Stimulated activated CD4-positive, alpha-beta T cell treated with anti-CD3 and anti-CD28 coated beads, Interleukin-4, amount 100 ng/mL, for 4 hours (primary cell): ENCODE measurements around the gene CASKIN2.
"Not testable (repeated sequence)": the region's sequence is repeated elsewhere in the genome, so short reads cannot be mapped to it uniquely, and the experiment has no call there.

Source experiments
- DNase-seq, 2 experiments: peaks; one replicate each; pipeline ENCODE4 v3.0.0-alpha.2; 2020

Gene CASKIN2

DNA sequence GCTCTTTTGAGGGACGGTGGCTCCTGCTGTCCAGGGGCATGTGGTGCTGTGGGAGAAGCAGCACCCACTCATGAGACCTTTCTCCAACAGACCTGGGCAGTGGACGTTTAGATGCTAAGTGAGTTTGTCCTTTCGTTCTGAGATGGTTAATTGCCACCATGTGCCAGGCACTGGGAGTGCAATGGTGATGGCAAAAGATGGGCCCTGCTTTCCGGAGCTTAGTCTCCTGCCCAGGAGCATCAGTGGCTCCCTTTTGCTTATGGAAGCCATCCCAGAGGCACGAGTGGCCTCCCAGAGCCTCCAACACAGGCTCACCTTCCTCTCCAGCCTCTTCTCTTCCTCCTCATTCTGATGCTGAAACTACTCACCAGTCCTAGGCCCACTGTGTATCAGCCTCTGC, 28.4 kb downstream of the CASKIN2 start:
- no peak for DNase-seq

DNA sequence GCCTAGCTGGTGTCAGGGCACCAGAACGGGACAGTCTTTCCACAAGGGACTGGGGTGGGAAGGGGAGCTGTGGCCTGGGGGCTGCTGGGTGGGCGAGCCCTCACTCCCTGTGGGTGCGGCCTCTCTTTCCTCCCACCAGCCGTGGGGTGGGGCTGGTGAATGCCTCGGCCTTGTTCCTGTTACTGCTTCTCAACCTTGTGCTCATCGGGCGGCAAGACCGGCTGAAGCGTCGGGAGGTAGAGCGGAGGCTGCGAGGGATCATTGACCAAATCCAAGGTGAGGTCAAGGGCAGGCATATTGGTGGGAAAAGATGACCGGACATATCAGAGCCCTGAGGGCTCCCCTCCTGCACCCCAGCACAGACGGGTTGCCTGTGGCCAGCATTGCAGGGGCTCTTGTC, 29.2 kb downstream of the CASKIN2 start:
- DNase-seq = no peak

DNA sequence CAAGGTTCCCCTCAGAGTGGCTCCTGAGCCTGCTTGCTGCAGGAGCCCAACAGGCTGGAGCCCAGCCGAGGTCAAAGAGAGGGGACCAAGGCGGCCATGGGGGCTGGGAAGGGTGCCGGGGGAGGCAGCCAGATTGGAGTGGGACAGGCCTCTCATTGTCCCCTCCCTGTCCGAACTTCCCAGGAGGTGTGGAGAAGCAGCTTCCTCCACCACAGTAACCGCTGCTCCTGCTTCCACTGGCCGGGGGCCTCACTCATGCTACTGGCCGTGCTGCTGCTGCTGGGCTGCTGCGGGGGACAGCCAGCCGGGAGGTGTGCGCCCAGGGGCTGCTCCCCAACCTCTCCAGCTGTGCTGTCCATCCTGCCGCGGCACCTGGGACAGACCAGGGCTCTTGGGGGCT, 29.6 kb downstream of the CASKIN2 start:
- no peak for DNase-seq

DNA sequence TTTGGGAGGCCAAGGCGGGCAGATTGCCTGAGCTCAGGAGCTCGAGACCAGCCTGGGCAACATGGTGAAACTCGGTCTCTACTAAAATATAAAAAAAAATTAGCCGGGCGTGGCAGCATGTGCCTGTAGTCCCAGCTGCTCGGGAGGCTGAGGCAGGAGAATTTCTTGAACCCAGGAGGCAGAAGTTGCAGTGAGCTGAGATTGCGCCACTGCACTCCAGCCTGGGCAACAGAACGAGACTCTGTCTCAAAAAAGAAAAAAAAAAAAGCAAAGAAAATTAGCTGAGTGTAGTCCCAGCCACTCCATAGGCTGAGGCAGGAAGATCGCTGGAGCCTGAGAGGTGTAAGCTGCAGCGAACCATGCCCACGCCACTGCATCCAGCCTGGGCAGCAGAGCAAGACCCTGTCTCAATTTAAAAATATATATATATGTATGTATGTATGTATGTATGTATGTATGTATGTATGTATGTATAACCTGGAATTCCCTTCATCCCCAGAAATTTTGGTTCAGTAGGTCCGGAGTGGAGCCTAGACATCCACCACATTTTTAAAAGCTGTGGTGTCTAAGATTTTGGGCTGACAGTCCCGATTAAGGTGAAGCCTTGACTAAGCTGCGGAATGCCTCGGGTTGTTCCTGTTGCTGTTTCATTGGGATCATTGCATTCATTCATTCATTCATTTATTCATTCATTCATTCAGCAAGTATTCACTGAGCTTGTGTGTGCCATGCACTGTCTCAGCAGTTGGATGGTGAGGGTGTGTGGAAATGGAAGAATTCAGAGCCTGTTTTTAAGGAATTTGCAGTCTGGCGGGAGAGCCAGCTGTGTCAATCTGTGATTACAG, 33.0 kb downstream of the CASKIN2 start:
- no peak for DNase-seq

DNA sequence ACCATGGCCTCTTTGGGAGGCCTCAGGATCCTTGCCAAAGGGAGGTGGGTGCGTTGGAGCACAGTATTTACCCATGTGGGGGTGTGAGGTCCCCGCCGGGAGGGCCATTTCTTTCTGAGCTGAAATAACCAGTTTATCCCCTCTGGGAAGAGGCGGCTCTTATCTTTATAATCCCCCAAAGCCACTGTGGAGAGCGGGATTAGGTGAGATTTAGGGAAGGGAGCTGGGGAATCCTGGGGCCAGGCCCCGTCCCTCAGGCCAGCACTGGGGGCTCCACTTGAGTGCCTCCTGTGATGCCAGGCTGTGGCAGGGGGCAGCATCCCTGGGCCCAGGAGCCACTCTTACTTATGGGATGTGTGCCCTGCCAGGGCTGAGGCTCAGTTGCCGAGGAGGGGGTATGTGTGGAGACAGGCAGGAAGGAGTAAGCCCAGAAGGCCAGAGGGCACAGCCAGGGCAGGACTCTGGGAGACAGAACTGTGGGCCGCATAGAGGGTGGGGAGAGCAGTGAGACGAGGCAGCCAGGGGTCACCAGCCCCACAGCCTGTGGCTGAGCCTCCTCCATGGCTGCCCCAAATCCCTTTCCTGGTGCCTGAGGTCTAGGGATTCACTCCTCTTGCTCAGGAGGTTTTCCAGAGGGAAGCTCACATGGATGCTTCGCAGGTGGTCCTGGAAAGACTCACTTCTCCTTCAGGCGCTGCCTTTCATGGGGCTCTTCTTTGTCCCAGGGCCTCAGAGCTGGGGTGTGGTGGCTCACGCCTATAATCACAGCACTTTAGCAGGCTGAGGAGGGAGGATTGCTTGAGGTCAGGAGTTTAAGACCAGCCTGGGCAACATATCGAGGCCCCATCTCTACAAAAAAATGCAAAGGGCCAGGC, 33.9 kb downstream of the CASKIN2 start:
- DNase-seq = no peak

DNA sequence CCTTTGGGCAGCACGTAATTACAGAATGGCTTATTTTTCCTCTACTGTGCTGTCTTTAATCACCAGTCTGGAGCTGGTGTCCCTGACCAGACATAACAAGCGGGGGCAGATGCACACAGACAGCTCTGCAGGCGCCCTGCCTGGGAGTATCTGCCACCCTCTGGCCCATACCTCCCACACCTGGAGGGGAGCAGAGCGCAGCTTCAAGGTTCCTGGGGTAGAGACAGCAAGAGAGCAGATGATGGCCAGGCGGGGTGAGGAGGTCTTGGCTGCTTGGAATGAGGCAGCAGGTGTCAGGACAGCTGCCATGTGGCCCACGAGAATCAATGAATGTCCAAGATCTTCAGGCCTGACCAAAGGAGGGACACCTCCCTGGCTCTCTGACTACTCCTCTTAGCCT, 35.1 kb downstream of the CASKIN2 start:
- no peak for DNase-seq

- no peak for DNase-seq
These were observed 36.8 kb downstream of the CASKIN2 start for GRCh38 chr17:75478508-75478907.

- DNase-seq = not testable (repeated sequence)
These were observed 37.9 kb downstream of the CASKIN2 start for GRCh38 chr17:75477490-75477862.

- no peak for DNase-seq
These were observed 38.4 kb downstream of the CASKIN2 start for GRCh38 chr17:75476752-75477489.

GRCh38 chr17:75476271-75476671, 39.1 kb downstream of the CASKIN2 start:
- no peak for DNase-seq

DNA sequence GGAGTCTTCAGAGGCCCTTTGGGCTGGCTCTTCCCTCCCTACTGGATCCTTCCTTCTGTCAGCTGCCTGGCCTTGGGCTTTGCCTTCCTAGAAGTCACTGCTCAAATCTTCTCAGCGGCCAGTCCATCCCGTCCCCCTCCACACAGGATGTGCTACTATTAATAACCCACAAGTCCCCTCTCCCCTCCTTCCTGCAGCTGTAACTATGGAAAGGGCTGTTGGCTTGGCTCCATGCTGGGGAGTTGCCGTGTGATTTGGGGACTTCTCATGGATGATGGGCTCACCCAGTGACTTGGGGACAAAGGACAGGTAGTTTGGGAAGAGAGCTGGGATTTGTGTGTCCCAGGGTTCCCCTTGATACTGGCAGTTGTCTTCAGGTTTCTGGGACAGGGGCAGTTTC, 39.5 kb downstream of the CASKIN2 start:
- DNase-seq = no peak

DNA sequence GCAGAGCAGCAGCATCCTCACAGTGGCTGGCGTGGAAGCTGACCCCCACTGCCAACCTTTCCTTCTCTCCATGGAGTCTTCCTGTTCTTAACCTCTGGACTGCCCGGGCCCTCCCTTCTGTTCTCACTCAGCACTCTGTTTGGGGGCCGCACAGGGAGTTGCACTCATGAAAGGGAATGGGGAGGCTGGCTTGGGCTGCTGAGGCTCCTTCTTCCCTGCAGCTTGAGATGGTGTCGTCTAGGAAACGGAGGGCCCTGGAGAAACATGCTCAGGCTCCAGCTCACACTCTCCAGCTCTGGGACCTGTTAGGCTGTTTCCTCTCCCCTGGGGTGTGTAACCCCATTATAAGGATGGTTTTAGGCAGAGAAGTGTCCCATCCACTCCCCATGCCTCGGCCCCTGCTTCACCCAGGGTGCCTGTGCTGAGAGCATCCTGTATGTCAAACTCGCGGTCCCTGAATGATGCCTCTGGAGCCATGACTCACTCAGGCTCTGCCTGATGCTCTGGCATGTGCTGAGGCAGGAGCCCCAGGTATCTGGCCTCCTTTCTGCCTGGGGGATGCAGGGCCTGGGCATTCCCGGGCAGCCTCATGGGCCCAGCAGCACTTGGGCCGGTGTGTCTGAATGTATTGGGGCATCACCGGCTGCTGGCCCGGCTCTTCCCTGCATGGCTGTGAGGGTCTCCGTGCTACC, 40.0 kb downstream of the CASKIN2 start:
- no peak for DNase-seq

DNA sequence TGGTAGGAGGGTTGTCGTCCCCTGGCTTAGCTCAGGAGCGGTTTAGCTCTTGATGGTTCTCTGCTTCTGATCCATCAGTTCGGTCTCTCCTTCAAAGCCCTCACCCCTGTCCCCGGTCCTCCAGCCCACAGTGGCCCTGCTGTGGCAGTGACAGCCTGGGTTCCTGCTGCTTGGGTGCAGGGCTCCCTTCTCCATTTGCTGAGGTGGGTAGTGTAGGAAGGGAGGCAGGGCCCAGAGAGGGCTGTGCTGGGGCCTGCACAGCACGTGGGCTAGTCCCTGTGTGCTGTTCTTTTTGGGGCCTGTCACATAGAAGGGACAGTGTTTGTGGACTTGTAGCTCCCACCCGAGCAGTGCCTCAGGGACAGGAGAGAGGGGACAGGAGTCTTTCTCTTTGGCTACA, 40.6 kb downstream of the CASKIN2 start:
- no peak for DNase-seq

DNA sequence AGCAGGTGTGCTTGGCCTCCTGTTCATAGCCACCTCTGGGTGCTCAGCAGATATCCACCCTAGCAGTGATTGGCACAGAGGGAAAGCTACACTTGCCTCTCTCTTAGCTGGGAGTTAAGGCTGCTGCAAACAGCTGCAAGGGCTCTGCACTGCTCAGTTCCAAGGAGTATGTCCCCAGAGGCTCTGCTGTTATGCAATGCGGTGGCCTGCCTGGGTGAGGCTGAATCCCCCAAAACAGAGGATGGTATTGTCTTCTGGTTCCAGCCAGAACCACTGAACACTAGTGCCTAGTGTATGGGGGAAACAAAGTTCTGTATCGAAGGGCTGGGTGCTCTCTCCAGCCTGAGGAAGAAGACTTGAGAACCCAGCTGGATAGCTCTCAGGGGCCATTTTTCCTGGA, 42.1 kb downstream of the CASKIN2 start:
- no peak for DNase-seq

GRCh38 chr17:75472119-75472518, 43.2 kb downstream of the CASKIN2 start:
- DNase-seq = no peak

- no peak for DNase-seq
These were observed 44.1 kb downstream of the CASKIN2 start for GRCh38 chr17:75471207-75471606.

DNA sequence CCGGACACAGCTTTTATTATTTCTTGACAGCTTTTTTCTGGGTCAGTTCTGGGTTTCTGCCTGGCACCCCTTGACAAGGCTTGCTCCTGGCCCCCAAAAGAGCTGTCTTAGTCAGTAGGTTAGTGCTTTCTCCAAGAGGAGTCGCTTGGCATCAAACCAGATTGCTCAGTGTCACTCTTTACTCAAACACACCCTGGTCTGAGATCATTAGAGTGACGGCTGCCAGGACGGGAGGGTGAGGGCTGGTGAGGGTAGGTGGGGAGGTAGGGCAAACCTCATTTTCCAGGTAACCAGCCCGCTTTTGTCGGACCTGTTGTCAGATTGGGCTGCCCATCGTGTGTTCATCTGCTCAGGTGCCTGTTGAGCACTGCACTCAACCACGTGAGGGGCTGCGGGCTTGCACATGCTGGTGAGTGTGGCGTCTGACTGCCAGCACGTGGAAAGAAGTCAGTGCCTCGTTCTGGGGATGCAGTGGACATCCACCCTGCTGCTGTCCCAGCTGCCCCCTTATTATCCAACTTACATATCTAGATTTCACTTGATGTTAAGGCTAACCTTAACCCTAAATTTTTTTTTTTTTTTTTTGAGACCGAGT, 46.5 kb downstream of the CASKIN2 start:
- no peak for DNase-seq

DNA sequence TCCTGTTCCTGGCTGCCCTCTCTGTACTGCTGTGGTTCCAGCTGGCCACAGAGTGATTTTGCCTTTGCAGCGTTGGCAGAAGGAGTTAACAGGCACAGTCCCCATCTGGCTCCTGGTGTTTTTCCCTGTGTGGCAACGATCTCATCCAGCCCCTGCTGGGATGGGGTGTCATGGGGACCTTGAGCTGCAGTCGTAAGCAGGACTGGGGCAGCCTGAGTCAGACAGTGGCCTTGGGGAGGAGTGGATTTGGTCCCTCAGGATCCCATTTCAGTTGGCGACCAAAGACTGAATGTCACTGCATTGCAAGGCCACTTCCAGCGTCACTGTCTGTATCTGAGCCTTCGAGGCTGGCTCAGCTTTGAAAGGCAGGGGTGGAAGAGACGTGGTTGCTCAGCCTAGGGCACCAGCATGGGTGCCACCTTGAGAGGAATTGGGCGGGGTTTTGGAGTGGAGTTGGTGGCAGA, 47.0 kb downstream of the CASKIN2 start:
- no peak for DNase-seq

GRCh38 chr17:75465039-75465438, 50.3 kb downstream of the CASKIN2 start:
- DNase-seq = no peak

GRCh38 chr17:75463603-75464002, 51.7 kb downstream of the CASKIN2 start:
- no peak for DNase-seq

DNA sequence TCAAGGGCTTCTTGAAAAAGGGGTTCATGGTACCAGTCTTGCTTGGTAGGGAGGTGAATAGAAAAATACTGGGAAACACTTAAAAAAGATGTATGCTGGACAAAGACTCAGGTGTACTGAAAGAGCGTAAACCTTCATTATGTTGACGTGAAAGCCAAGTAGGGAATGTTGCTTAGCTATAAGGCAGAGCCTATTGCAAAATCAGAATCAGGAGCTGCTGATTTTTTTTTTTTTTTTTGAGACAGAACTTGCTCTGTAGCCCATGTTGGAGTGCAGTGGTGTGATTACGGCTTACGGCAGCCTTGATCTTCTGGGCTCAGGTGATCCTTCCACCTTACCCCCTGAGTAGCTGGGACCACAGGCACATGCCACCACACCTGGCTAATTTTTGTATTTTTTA, 55.0 kb downstream of the CASKIN2 start:
- no peak for DNase-seq

DNA sequence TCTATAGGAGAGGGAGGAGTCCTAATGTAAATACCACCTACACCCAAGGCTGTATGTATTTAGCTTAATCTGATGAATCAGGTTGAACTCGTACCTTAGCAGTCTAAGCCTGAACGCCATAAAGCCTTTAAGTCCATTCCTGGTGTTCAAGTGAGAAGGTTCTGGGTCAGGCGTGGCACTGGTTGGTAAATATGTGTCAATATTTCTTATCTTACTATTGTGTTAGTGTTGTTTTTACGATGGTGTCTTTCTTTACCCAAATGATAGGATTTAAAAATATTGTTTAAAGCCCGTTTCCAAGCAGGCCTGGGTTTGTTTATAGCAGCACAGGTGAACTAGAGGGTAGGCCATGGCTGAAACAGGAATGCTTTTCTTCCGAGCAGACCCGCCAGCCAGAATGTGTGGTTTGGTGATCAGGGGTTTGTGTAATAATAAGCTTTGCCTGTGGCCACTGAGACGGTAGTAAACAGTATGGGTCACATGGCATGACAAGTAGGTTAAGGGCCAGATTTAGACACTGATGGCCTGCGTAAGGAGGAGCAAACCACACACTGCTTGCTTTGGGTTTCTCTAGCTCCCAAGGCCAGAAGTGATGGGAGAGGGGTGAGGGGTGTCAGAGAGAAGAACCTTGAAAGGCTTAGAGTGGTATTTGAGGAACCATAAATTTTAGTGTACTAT, 55.6 kb downstream of the CASKIN2 start:
- no peak for DNase-seq
